ENCODE data around the gene JAKMIP1.

GRCh38 chr4:6021831-6022606, 178.3 kb downstream of the JAKMIP1 start:
- TF ChIP-seq CREB1 (IDR thresholded peaks at IDR 0.05; ENCODE audit: low read depth) (no peak), MAX (IDR thresholded peaks at IDR 0.05) (no peak), TAF1 (IDR thresholded peaks at IDR 0.05; ENCODE audit: low read depth) (no peak), REST (IDR thresholded peaks at IDR 0.05; ENCODE audit: low read depth) (no peak)
